Right forelimb (tissue), 1 donor: ENCODE data around the gene H3-3A.

Source experiments
- DNase-seq: peaks from one replicate; pipeline ENCODE4 v3.0.0-alpha.2; 2018

The H3-3A gene

DNA sequence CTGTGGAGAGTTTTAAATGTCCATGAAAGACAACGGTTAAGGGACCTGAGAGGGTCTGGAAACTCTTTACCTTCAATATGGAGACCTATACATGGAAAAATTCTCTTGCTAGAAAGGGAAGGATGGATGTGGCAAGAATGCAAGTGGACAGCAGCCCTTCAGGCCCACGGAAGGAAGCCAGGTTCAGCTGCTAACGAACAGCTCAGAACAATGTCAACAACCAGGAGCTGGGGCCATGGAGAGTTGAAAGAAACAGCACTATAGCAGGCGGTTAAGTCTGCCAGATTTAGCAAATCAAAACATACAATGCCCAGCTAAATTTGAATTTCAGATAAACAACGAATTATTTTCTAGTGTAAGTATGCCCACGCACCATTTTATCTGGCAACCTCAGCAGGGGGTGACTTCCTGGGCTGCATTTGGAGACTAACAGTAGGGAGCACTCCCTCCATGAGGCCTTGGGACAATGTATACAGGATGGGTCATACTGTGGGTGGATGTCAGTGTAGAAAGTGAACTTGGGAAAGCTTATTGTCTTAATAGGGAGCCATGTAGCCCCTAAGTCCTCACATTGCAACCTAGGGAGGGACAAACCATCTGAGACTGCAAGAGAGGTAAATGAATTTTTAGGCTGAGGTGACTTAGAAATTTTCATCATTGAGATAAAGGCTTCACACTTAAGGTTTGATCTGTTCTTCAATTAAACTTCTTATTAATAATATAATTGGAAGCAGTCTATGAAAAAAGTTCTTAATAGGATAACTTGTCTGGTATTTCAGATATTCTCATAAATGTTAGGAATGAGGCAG lies 7.8 kb upstream of the H3-3A start:
- DNase-seq: no peak

DNA sequence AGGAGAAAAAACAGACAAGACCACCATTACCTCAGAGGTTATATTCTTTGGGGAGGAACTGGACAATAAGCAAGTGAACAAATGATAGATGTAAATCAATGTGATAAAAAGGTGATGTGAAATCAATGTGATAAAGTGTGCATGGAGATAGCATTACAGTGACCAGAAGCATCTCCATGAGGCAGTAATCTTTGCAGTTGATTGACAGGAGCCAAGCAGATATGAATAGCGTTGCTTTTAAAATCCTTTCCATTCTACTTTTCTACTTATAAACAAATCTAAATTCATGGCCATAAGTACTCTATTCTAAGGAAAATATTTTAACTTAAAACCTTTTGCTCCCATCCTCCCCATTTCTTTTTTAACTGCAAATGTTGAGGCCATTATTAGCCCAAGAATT lies 2.8 kb upstream of the H3-3A start:
- no peak for DNase-seq

- DNase-seq: no peak
These were observed 2.1 kb upstream of the H3-3A start for GRCh38 chr1:226060427-226060826.

DNA sequence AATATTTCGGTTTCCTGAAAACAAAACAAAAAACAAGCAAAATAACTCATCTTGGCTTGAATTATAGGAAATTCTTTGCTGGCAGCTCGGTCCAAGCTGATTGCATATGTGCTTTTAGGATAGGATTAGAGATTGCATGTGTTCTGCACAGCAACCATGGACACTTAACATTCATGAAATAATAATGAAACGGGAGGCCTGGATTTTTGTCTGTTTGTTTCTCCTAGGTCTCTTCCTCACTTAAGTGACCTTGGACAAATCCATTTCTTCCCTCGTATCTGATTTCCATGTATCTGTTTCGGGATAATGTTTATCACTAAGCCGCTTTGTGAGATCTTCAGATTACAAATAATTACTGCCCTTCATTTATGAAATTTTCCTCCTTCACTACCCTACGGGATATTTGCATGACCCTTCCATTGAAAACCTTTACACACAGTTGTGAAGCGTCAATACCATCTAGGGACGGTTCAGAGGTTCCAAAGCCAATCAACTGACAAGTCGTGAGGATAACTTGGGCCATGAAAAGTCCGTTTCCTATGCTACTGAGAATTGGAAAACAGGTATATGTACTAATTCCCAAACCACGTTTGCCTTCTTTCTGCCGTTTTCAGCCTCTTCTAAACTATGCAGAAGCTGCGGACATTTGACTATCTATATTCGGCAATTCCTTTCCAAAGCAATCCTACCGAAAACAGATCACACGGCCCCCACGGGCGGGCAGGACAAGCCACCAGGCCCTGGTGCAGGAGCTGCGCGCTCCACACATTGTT lies 1.3 kb upstream of the H3-3A start:
- DNase-seq: no peak

- no peak for DNase-seq
These were observed 517 bp upstream of the H3-3A start for GRCh38 chr1:226061841-226062557.

- DNase-seq: peak; percentile 75
These were observed 884 bp downstream of the H3-3A start for GRCh38 chr1:226063224-226063976.

DNA sequence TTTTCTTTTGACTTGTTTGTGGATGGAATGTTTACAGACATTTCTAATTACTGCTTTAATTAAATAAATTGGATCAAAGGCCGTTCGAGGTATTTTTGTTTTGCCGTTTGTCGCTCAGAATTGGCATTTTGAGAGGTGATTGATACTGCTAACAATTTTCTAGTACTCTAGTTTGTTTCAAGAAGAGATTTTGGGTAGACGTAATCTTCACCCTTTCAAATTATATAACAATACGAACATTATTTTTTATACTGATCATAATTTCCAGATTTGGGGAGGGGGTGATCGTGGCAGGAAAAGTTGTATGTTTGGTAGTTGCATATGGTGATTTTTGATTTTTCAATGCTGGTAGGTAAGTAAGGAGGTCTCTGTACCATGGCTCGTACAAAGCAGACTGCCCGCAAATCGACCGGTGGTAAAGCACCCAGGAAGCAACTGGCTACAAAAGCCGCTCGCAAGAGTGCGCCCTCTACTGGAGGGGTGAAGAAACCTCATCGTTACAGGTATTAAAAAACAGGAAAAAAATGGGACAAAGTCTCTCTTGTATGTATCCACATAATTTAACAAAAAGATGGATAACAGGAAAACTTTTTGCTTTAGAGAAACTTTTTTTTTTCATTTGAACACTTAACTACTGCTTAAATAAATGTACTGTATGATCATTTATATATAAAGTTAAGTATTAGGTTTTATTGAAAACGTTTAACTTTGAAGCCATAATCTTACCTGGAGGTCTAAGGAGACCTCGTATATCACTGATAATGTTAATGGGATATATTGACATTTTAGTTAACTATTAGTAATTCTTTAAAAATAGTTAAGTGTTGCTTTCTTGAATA lies 1.7 kb downstream of the H3-3A start:
- no peak for DNase-seq

GRCh38 chr1:226064816-226065248 lies 2.3 kb downstream of the H3-3A start:
- DNase-seq: peak; percentile 58

- DNase-seq: no peak
These were observed 4.0 kb downstream of the H3-3A start for GRCh38 chr1:226066415-226067078.

DNA sequence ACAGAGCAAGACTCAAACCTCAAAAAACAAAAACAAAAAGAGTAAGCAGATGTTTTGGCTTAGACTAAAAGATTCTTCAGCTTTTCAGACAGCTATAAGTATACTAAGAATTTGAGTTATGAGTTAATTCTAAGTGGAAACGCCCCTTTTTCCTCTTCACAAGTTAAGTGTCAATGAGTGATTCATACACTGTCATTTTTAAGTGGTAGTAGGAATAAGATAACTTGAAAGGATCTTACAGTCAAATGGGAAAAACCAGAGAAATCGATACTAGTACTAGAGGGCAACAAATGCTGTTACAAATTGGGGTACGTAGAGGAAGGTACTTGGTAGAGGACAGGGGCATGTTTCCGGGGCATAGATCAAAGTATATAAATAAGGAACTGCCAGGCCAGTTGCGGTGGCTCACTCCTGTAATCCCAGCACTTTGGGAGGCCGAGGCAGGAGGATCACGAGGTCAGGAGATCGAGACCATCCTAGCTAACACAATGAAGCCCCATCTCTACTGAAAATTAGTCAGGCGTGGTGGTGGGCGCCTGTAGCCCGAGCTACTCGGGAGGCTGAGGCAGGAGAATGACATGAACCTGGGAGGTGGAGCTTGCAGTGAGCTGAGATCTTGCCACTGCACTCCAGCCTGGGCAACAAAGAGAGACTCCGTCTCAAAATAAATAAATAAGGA lies 7.4 kb downstream of the H3-3A start:
- DNase-seq: no peak

DNA sequence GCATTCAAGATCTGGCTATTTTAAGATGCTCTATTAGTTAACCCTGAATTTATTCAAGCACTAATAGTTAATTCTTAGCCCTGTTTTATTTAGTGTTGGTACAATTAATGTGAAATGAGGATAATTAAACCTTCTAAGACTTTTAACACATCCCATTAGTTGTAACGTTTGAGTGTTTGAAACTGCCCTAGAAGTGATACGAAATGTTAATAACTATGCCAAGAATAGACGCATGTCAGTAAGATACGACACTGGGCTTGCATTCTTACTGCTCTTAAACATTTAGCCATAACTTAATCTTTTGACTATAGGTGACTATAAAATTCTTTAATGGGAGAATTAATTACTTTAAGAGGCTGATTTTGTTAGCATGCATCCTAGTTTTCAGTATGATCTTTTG lies 9.8 kb downstream of the H3-3A start:
- DNase-seq: no peak

DNA sequence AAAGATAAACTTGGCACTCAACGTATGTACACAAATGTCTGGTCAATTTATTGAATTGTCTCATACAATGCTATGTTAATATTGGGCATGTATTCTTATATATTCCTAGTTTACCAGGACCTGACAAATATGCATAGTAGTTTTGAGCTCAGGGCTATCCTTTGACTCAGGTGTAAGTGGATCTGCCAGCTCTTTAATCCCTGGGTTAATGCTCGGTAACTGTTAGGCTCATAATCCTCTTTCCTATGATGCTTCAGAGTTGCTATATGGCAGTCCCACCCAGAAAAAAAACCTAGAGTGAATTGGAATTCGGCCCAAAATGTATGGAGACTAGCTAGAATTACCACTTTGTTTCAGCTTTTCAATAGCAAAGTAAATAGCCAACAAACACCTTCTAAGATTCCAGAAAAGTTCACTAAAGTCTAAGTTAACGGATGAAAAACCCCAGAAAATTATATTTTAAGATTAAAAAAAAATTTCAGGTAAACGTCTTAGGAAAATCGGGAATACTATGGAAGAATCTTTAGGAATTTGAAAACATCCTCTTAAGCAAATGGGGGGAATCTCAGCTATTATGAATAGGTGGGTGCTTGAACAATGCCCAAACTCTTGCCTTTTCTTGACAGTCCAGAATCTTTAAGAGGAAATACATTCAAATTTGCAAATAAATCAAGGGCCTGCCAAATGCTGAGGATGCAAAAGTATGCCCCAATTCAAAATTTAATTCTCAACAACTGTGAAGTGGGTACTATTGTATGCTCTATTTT lies 10.9 kb downstream of the H3-3A start:
- no peak for DNase-seq

- no peak for DNase-seq
These were observed 11.5 kb downstream of the H3-3A start for GRCh38 chr1:226074046-226074445.

DNA sequence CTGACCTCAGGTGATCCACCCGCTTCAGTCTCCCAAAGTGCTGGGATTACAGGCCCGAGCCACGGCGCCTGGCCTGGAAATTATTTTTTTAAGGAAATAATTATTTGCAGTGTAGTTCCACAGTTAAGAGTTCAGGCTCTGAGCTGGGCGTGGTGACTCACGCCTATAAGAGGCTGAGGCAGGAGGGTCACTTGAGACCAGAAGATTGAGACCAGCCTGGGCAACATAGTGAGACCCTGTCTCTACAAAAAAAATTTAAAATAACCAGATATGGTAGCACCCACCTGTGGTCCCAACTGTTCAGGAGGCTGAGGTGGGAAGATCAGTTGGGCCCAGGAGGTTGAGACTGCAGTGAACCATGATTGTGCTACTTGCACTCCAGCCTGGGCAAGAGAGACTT lies 13.9 kb downstream of the H3-3A start:
- no peak for DNase-seq

DNA sequence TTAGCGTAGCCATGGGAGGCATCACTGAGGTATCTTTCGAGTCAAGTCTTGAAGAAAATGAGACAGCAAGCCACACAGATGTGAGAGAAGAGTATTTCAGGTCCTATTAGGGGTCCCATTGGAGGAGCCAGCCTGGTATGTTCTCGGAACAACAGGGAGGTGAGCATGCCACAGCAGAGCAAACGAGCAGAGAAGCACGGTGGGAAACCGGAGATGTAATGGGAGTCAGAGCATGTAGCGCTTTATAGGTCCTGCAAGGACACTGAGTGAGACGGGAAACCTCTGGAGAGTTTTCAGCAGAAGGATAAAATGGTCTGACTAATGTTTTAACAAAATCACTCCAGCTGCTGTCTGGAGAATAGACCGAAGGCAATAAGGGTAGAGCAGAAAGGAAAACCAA lies 15.9 kb downstream of the H3-3A start:
- DNase-seq: no peak

DNA sequence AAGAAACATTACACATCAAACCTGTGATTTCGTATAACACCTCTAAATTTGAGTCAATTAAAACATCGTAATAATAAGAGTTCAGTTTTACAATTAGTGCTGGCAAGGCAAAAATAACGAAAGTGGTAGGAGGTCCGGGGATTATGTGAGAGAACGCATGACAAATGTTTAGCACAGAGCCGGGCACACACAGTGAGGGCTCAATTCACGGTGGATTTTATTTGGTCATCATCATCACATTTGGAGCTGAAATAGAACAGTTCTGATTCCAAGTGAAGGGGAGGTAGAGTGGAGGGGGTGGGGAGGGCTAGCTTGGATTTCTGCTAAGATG lies 20.0 kb downstream of the H3-3A start:
- no peak for DNase-seq

DNA sequence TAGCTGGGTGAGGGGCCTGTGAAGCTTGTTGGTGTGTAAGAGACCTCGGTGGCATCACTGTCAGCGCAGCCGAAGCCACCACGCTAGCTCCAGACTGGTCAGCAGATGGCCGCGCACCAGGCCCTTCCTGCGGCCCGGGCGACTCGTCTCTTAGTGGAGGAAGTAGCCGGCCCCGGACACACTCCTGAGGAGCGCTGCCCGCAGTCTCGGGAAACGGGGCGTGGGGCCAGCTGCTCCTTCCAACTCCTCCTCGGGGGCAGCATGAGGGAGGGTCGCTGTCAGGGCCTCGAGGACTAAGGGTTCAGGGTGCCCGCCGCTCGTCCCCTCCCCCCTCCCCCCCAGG lies 20.4 kb downstream of the H3-3A start:
- no peak for DNase-seq

DNA sequence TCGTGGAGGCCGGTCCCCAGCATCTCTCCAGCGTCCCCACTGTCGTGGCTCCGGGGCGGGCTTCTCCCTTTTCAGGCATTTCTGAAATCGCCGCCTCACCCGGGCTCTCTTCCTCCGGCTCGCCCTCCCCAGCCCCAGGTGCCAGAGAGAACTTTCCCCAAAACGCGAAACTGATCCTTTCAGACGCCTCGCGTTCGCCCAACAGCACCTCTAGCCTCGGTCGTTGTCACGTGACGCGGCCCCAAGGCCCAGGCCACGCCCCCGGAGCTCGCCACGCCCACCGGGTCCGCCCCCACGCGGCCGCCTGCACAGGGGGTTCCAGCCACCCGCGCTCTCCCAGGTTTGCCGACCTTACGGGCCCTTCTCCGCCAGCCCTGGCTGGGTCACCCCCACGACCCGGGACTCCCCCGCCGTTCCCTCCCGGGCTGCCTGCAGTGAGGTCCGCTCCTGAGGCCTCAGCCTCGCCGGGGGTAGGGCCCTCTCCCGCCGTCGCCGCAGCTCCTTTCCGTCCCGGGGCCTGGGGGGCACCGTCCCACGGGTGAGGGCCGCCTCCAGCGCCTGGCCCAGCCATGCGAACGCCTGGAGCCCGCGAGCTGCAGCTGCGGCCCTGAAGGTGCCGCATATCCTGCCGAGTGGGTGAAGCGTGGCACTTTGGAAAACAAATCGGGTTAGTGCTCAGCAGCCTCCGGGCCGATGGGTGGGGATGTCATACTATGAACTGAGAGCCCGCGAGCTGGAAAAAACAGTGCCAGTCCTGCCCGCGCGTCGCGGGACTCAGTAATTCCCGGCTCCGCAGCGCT lies 21.0 kb downstream of the H3-3A start:
- peak; percentile 94 for DNase-seq

GRCh38 chr1:226085675-226086285 lies 23.3 kb downstream of the H3-3A start:
- DNase-seq: no peak
